GM18870 (cell line): ENCODE data around the gene GPBP1L1.
"Not testable (repeated sequence)": the region's sequence is repeated elsewhere in the genome, so short reads cannot be mapped to it uniquely, and the experiment has no call there.

Experiments used
- ATAC-seq: cut with Tn5 transposase; IDR thresholded peaks from one replicate; pipeline ENCODE4 v1.9.1; 2021; ENCODE audit warnings: moderate library complexity; ENCODE audit not compliant: unreplicated experiment

Gene GPBP1L1, protein sequence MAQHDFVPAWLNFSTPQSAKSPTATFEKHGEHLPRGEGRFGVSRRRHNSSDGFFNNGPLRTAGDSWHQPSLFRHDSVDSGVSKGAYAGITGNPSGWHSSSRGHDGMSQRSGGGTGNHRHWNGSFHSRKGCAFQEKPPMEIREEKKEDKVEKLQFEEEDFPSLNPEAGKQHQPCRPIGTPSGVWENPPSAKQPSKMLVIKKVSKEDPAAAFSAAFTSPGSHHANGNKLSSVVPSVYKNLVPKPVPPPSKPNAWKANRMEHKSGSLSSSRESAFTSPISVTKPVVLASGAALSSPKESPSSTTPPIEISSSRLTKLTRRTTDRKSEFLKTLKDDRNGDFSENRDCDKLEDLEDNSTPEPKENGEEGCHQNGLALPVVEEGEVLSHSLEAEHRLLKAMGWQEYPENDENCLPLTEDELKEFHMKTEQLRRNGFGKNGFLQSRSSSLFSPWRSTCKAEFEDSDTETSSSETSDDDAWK

DNA sequence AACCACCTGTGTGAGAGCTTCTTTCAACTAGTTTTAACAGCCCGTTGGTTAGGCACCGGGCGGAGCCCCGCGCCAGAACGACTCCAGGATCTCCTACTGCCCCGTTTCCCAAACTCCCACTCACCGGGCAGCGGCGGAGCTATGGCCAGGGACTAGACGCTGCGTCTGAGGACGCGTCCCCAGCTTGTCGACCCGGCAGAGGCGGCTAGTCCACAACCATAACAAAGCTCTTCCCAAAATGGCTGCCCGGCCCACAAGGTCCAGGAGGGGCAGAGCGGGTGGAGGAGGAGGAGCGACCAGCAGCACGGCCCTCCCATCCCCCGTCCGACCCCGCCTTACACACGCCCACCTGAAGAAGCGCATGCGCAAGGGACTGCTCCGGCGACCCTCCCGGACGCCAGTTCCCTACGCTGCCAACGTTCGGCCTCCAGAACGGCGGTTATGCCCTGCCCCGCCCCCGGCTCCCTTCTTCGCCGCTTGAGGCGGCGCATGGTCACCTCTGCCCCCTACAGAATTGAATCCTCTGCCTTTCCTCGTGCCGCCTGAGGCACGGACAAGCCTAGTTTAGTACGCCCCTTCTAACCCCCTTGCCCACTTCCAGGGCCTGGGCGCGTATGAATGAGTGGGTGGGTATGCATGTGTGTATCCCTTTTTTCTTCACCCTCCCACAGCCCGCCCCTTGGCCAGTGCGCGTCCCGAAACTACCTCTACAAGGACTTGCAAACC, at the start of gene GPBP1L1:
Gene GPBP1L1, minus strand, starts transcription at position 246 of the 726 bp plus-strand sequence. CDS start 27,446 bp downstream, outside the sequence.
- ATAC-seq = peak; percentile 34

DNA sequence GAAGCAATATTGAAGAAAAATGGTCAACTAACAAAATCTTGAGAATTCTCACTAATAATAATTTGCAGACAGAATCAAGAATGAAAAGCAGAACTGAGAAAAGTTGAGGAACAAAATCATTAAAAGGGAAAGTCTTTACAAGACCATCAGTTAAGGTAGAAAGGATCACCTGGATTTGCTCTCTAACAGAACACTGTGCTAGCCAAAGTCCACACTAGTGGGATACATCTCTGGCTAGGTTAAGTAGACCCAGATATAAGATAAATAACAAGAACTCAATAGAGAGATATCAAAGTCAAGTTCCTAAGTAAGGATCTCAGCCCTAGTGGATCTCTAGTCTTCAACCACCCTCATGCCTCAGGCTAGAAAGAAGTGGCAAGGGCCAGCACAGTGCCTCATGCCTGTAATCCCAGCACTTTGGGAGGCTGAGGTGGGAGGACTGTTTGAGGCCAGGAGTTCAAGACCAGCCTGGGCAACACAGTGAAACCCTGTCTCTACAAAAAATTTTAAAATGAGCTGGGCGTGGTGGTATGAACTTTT, 44.5 kb upstream of the GPBP1L1 start:
- no peak for ATAC-seq

DNA sequence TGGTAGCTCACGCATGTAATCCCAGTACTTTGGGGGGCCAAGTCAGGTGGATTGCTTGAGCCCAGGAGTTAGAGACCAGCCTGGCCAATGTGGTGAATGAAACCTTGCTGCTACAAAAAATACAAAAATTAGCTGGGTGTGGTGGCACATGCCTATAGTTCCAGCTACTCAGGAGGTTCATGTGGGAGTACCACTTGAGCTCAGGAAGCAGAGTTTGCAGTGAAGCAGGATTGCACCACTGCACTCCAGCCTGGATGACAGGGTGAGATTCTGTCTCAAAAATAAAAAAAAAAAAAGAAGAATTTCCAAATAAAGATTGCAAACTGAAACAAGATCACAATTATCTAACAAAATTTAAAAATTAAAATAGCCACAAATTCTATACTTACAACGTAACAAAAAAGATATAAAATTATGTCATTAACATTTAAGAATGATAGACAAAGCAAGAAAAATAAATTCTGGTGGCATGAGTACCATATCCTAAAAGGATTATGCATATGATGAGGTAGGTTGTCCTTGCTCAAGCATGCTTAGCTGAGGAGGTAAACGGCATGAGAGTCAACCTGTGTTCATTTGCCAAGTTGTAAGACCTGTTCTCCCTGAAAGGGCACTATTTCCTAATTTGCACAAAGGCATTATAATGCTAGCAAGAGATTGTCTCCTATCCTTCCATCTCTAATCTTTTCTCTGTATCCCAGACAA, 43.9 kb upstream of the GPBP1L1 start:
- no peak for ATAC-seq

DNA sequence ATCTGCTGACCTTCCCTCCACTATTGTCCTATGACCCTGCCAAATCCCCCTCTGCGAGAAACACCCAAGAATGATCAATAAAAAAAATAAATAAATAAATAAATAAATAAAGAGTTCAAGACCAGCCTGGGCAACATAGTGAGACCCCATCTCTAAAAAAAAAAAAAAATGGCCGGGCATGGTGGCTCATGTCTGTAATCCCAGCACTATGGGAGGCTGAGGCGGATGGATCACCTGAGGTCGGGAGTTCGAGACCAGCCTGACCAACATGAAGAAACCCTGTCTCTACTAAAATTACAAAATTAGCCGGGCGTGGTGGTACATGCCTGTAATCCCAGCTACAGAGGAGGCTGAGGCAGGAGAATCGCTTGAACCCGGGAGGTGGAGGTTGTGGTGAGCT, 39.7 kb upstream of the GPBP1L1 start:
- ATAC-seq = not testable (repeated sequence)

DNA sequence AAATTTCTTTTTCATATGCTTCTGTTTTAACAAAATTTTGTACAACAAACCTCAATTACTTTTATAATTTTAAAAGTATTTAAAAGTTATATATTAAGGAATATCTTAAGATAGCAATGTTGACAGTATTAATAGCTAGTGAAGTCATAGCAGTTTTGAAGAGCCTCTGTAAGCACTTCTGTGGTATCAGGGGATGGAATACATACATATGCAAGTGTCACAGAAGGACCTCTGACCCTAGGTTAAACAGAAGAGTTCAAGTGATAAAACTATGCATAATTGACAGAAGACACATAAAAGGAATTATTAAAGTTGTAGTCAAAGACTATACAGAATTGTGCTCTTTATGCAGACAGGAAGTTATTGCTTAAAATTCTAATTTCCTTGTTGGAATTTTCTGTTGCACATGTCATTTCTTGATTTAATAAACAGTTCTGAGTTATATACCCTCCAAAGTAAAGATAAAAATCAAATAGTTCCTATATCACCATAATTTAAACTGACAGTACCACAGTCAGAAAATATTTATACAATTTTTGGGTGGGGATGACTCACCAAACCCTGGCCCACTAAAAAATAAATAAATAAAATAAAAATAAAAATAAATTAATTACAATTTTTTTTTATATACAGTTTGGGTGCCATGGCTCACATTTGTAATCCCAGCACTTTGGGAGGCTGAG, 37.1 kb upstream of the GPBP1L1 start:
- ATAC-seq = no peak

DNA sequence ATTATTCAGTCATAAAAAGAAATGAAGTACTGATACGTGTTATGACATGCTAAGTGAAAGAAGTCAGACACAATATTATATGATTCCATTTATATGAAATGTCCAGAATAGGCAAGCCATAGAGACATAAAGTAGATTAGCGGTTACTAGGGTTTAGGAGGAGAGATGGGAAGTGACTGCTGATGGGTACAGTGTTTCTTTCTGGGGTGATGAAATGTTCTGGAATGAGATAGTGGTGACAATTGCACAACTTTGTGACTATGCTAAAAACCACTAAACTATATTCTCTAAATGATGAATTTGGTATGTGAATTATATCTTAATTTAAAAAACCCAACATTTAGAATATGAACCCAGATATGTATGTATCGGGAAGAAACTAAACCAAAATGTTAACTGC, 36.5 kb upstream of the GPBP1L1 start:
- ATAC-seq = no peak

DNA sequence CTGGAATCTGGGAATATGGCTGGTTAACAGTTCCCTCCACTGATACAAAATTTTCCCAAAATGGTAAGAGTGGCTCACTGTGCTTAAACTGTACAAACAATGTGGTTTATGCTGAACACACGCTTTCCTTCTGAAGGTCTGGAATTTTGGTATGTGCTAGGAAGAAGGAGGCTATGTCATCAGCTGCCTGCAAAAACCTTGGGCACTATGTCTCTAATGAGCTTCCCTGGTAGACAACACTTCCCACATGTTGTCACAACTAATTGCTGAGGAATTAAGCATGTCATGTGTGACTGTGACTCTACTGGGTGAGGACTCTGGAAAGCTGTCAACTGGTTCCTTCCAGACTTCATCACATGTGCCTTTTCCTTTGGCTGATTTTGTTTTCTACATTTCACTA, 34.9 kb upstream of the GPBP1L1 start:
- ATAC-seq = no peak

DNA sequence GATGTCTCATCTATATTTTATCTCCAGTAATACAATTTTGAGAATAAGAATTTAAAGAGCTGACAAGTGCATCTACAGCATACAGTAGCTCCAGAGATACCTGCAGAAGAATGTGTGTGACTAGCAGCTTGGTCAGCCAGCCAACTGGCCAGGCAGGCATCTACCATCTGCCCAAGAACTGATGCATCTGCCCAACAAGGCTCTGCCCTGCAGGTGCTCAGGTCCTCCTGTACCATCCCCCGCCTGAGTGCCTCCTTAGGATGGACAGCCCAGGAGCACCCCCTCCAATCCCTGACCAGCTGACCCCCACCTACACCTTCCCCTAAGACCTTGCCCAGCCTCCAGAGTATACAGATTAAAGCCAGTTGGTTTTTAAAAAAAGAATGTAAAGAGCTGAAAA, 32.0 kb upstream of the GPBP1L1 start:
- no peak for ATAC-seq

DNA sequence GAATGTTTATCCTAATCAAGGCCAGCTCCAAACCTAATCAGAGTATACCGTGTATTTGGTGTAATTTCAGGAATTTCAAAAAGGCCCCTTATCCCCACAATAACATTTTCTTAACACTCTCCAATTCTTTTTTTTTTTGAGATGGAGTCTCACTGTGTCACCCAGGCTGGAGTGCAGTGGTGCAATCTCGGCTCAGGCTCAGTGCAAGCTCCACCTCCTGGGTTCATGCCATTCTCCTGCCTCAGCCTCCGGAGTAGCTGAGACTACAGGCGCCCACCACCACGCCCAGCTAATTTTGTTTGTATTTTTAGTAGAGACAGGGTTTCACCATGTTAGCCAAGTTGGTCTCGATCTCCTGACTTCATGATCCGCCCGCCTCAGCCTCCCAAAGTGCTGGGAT, 31.1 kb upstream of the GPBP1L1 start:
- ATAC-seq = not testable (repeated sequence)

DNA sequence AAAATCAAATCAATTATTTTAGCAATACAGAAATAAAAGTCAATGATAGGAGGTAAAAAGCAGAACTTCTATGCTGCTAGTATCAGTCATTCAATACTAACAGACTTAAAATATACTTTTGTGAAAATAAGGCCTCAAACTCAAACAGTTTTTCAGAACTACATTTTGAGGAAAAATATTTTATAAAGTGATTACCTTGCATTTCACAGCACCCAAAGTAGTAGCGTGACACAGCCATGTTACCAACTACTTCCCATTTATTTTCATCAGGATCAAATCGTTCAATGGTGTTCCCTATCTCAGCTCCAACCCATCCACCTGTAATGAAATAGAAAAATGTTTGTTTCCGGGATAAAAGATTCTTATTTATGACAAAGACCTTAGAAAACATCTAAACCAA, 30.4 kb upstream of the GPBP1L1 start:
- ATAC-seq = no peak

DNA sequence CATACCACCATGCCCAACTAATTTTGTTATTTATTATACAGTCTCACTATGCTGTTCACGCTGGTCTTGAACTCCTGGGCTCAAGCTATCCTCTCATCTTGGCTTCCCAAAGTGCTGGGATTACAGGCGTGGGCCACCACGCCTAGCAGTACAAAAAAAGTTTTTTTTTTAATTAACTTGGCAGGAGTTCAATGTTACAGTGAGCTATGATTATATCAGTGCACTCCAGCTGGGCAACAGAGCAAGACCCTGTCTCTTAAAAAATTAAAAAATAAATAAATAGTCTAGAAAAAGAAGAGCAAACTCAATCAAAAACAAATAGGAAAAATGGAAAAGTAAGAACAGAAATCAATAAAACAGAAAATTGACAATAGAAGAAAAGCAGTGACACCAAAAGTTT, 27.4 kb upstream of the GPBP1L1 start:
- no peak for ATAC-seq

DNA sequence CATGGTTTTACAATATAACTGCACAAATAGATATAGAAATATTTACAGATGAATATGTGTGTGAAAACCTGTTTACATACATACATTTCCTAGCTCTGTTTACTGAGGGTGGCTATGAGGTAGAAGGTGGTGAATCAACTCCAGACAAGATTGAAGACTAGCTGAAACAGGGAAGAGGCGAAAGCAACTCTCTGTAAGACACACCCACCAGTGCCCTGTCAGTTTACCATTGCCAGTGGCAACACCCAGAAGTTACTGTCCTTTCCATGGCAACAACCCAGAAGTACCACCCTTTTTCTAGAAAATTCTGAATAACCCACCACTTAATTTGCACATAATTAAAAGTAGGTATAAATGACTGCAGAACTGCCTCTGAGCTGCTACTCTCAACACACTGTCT, 18.3 kb upstream of the GPBP1L1 start:
- ATAC-seq = no peak

DNA sequence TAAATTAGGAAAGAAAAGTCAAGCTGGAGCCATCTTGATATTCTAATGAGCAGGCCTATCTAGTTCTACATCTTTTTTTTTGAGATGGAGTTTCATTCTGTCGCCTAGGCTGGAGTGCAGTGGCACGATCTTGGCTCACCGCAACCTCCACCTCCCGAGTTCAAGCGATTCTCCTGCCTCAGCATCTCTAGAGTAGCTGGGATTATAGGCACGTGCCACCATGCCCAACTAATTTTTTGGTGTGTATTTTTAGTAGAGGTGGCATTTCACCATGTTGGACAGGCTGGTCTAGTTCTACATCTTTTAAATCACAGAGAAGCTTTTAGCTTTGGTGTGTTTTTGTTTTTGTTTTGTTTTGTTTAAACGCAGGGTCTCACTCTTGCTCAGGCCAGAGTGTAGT, 8.5 kb upstream of the GPBP1L1 start:
- ATAC-seq = no peak

DNA sequence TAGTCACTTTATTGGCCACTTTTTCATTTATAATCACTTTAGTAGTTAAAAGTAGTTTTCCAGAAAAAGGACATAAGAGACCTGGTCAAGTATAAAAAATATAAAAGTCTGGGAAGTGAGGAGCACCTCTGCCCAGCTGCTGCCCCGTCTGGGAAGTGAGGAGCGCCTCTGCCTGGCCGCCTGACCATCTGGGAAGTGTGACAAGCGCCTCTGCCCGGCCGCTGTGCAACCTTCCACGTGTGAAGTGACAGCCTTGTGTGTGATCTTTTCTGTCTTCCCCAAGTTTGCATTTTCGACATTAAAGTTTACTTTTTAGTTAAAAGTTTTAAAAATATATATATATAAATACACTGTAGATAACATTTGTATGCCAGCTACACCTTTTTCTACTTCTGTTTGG, 7.5 kb upstream of the GPBP1L1 start:
- not testable (repeated sequence) for ATAC-seq

DNA sequence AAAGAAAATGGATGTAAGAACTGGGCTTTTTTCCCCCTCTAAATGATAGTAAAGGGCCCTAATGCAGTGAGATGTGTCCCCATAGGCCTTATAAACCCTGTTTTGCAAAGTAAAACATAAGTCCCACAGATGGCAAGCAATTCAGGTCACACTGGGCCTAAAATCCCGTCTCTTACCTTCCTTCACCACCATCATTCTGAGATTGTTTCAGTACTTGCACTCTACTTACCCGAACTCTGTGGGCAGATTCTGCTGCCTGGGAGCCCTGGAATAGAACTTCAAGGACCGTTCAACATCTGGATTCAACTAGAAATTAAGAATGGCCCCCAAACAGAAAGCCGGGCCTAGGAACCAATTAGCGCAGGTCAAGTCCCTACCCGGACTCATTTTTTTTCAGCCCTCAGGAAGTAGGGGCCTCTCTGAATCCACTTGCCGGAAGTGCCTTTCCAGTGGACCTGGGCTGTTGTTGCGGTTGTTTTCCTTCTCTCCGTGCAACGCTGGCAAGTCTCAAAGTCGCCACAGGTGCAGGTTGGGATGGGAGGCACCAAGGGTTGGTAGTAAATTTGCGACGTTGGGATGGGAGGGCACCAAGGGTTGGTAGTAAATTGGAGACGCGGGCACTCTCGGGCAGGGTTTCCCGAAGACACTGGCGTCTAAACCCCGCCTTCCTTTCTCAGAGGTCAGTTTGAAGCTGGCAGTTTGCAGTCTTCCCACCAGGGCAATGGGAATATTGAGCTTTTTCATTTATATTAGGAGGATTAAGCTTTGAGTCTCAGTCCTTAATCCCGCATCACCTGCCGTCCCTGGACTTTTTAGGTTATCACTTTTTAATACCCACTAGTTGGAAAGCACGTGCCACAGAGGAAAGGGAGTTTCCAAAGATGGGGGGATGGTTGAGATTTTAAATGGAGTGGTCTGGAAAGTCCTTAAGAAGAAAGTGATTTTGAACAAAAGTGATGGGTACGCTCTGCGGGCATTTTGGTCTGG, 1.7 kb upstream of the GPBP1L1 start, which contains the start of gene TMEM69:
Gene TMEM69, plus strand, starts transcription at position 428 of the 987 bp plus-strand sequence. CDS start 2,888 bp downstream, outside the sequence.
- no peak for ATAC-seq

DNA sequence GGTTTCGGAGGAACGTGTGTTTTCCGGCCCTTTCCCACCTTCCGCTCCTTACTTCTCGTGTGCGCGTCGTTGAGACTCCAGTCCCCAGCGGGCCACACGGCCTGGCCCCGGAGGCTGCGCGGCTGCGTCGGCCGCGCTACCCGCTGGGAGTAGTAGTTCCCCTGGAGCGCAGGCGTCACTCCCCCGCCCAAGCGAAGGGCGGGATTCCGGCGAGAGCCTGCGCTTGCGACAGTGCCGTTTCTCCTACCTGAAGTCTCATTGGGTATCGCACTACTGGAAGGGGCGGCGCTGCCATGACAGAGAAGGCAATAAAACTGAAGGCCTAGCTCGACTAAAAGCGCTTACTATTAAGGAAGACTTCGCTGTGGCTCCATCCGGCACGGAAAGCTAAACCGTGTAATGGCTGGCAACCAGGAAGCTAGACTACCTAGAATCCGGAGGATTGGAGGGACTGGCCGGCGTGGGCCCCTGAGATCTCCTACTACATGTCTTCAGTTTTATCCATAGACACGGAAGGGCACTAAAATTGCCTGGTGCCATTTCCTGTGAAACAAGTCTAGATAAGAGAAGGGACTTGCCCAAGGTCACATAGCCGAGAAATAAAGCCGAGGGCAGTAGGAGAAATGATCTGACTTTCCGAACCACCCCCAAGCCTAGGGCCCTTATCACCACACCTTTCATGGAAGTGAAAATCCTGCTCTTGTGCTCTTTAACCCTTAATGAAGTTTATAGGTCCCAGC, 851 bp upstream of the GPBP1L1 start:
- ATAC-seq = peak; percentile 76

DNA sequence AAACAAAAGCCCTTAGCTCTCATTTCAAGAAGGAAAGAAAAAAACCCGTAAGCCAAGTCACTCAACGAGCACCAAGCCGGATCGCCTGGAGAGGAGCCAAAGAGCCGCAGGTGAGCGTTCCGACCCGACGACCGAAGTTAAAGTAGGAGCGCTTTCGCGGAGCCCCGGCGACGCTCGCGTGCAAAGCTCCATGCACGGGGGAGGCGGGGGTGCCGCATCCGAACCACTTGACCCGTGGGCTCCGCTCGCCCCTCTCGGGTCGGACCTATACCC, 382 bp downstream of the GPBP1L1 start:
- no peak for ATAC-seq

DNA sequence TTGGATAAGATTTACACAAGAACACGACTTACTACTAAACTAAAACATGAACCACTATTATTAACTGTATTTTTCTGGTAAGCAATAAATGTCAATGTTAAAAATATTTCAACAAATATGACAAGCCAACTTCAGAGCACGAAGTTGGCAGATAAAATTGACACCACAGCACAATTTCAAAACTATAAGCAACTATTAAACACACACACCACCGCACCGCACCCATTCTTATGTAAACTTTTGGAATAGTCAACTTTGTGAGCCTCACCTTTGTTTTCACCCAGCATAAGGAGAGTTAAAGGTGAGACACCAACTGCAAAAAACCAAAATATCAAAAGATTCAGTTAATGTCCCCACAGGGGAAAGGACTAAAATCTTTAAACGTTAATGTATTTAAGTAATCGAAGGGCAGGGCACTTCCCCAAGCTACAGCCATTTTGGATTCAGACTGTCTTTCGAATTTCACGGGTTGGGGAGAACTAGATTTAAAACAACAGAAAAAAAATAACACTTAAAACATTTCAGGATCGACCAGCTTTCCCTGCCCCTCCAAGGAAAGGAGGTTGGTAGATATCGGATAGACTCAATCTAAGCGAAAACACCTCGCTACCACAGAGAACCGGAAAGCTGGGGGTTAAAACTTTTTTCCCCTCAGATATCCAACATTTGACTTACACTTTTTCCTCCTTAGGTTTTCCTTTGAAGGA, 872 bp downstream of the GPBP1L1 start:
- no peak for ATAC-seq
